Endometrial microvascular endothelial cells (primary cell): Measurements from ENCODE around the gene SH2D4B. TPM values are rescaled to one million over a fixed set of nuclear protein-coding genes. Genes with fewer than 3 reads are reported as not detected.
"Not testable (repeated sequence)": the region's sequence is repeated elsewhere in the genome, so short reads cannot be mapped to it uniquely, and the experiment has no call there.

Experiments
- in situ Hi-C: cut with HindIII; loops from 2 replicates; pipeline ENCODE4 v1.10.0; 2017; ENCODE audit warnings: low sequenced_read_pairs, low pct_unique_long_range_greater_than_20kb; ENCODE audit errors: inconsistent ontology term
- total RNA-seq: library from RNA; depleted of rRNA; stranded (reverse); fragments of >200 nt; gene quantifications from one replicate; pipeline ENCODE4 v1.2.3, GENCODE V29; 2015; ENCODE audit errors: inconsistent ontology term

SH2D4B gene
- total RNA-seq, 1 donor from 2014 or later = not detected

DNA sequence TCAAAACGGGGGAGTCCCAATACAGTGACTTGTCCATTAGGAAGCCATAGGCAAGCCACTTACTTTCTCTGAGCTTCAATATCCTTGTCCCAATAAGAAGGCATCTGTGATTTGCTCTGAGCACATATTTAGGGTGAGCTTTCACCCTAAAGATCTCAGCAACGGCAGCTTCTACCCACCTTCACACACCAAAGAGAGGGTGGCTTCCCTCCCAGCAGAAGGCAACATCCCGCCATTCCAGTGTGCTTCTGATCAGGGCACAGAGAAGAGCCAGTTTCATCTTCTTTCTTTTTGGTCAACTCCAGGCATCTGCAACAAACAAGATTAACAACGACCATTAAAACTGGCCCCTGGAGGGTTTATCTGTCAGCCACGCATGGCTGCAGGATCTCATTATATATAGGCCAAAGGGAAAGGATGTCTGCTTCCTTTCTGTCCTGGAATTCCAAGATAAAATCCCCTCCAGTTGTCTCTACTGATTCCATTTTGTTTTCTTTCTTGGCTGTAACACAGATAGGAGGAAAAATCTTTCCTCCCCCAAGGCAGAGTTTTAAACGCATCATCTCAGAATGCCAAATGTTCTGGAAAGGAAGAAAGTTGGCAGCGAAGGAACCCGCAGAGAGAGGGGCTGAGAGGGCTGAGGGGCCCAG, 491 bp upstream of the SH2D4B start:
- in situ Hi-C loops = no loop called here

DNA sequence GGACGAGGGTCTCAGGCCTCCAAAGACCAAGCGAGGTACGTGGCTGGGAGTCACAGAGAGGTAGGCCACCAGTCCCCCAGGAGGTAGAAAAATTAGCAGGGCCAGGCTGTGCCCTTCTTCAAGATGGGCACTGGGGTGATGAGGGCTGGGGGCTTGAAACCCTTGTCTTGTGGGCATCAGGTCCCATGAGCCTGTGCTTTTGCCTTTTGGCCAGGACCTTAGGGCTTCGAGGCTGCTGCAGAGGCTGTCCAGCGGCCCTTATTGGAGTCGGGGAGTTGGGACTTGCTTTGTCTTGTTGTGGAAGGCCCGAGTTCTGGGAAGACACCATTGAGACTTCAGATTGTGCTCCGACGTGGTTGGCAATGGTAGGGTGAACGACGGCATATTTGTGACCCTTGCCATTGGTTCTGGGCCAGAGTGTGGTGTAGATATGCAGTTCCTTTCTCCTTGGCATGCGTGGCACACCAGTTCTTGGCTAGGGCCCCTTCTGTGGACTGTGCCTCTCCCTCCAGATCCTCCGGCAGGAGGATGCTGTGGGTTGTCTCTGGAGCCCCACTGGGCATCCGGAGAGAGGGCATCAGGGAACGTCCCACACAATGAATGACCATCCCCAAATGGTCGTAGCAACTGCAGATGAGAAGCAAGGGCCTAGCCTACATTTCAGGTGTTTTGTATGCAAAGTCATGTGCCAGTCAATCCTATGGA, 931 bp downstream of the SH2D4B start:
- in situ Hi-C loops = no loop called here

DNA sequence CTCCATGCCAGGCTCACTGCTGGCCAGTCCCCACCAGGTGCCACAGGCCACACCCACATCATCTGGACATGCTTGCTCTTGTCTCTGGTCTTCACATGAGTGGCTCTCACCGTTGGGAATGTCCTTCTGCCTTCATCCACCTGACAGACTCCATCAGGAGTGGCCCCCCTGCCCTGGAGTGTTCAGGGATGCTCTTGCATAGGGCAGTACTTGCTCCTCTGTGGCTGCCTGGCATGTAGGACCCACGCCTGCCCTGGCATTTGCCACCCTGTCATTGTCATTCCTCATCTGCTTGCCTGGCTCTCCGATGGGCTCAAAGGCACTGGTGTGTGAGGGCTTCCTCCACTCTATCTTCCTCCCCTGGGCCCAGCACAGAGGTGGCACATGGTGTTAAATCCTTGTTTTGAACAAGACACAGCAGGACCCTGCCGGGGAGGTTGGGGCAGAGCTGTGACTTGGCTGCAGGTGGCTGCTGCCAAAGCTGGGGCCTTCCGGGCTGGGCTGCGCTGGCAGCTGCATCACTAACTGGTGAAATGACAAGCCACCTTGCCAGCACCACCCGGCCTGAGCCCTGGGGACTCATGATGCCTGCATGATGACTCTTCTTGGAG, 1.8 kb downstream of the SH2D4B start:
- in situ Hi-C loops = no loop called here

DNA sequence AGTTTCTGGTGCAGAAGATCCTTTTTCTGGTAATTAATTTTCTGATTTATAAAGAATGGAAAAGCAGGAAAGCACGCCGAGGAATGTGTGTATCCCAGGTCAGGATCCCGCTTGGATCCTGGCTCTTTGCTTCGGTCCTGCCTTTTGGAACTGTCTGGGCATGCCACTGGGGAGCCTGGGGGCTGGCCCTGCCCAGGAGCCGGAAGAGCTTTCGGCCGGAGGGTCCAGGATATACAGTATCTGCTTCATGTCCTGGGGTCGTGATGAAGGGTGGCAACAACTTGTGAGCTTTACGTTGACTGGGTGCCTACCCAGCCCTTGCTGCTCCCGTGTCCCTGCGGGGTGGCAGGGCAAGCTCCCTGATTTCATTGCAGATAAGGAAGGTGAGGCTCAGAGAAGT, 2.4 kb downstream of the SH2D4B start:
- in situ Hi-C loops = no loop called here

DNA sequence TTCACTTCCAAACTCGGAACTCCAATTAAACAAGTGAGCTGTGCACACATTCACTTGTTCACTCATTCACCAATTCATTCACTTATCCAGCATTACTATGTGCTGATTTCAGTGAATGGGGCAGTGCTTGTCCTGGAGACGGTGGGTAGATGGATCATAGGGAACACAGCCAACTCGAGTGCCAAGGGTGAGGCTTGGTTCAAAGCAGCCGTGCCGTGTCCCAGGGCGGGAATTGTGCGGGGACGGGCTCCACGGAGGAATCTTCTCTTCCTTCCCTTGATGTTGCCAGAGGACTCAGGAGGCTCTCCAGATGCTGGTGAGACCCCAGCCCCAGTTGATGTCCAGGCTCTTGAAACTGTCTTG, 2.9 kb downstream of the SH2D4B start:
- in situ Hi-C loops = no loop called here

DNA sequence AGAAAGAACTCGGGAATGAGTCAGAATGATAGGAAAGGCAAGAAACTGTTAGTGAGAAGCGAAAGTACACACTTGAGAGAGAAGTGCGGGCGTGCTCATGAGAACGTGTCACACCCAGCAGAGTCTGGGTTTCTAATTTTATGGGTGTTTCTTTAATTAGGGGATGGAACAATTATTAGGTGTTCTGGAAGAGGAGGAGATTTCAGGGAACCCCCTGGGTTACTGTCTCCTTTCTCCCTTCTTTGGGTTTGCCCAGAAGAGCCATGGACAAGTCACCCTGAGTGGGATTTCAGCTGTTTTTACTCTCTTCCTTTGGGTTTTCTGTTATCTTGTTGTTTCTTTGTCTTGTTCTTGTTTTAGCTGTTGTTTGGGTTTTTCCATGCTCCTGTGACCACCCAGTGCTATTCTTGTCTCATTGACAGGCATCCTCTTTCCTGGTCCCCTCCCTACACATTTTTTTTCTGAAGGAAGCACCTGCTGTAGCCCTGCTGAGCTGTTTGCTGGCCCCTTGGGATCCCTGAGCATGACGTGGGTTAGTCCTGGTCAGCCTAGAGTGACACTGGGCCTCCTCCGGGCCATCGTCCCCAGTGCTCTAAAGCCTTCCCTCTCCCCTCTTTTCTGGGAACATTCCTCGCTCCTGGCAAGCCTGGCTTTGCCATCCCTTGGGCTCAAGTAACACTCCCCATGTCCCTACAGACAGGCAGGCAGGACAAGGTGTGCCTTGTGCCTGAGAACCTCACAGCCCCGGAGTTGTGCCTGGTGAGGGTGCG, 3.5 kb downstream of the SH2D4B start:
- in situ Hi-C loops = no loop called here

DNA sequence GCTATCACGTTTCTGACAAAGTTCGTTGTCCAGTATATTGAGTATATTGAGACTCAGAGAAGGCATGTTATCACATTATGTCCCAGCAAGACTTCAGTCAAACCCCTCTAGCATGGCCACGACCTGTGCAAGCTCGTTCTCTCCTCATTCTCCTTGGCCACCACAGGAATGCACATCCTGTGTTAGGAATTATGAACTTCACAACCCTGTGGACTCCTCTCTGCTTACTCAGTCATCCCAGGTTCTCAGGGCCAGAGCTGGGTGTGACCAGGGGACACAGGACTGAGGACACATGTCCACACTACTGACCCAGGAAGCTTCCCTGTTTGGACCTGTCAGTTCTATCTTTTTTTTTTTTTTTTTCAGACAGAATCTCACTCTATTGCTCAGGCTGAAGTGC, 4.4 kb downstream of the SH2D4B start:
- in situ Hi-C loops = no loop called here

DNA sequence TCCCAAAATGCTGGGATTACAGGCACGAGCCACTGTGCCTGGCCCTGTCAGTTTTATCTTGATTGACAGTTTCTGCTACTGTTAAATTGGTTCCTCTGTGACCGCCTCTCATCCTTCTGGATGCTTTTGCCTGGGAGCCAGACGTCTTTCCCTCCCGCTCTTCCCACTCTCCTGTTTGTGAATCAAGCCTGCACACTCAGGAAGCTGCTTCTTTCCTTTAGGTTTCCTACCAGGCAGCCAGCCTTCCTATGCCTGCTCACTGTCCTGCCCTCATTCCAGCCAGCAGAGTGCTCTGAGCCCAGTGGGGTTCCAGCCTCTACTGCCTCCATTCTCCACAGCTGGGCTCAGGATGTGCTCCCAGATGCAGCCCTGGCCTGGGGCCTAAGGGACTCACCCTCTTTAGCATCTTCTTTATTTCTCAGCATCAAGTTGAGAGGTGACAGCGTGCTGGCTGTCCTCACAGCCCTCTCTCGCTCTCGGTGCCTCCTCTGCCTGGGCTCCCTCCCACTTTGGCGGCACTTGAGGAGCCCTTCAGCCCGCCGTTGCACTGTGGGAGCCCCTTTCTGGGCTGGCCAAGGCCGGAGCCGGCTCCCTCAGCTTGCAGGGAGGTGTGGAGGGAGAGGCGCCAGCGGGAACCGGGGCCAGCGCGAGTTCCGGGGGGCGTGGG, 5.1 kb downstream of the SH2D4B start:
- in situ Hi-C loops = no loop called here

DNA sequence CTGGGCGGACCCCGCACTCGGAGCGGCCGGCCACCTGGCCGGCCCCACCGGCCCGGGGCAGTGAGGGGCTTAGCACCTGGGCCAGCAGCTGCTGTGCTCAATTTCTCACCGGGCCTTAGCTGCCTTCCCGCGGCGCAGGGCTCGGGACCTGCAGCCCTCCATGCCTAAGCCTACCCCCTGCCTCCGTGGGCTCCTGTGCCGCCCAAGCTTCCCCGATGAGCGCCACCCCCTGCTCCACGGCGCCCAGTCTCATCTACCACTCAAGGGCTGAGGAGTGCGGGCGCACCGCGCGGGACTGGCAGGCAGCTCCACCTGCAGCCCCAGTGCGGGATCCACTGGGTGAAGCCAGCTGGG, 5.6 kb downstream of the SH2D4B start:
- in situ Hi-C loops = not testable (repeated sequence)

DNA sequence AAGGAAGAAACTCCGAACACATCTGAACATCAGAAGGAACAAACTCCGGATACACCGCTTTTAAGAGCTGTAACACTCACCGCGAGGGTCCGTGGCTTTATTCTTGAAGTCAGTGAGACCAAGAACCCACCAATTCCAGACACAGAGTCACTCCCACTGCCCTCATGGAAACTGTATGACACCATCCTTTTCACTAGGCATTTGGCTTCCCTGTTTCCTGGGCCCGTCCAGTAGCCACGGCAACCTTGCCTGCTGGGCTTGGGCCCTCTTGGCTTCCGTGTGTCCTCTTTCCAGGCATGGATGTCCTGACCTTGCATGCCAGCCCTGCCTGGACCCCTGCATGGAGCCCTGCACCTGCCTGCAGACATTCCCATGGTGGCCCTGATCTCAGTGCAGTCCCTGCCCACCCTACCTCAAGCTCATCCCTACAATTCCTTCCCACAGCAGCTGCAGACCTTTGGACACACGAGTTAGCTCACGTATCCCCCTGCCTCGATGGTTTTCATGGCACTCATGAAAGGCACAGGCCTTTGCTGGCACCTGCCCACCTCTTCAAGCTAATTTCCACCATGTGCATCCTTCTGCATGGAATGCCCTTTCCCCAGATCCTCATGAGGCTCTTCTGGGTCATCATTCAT, 6.7 kb downstream of the SH2D4B start:
- in situ Hi-C loops = no loop called here

DNA sequence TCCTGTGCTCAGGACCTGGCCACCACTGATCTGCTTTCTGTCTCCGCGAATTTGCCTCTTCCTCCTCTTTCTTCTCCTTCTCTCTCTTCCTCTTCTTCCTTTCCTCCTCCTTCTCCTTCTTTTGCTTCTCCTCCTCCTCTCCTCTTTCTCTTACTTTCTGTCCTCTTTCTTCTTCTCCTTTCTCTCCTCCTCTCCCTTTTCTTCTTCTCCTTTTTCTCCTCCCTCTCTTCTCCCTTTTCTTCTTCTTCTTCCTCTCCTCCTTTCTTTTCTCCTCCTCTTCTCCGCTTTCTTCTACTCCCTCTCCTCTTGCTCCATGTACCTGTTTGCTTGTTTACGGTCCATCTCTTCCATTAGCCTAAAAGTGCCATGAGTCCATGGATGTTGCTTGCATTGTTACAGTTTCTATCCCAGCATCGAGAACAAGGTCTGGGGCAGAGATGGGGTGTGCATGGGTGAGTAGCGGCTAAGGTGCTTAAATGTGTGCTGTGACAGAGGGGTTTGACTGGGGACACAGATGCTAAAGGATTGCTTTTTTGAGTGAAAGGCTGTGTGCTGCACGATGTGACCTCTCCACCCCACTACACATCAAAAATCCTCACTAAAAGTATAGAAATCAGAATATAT, 7.7 kb downstream of the SH2D4B start:
- in situ Hi-C loops = no loop called here

DNA sequence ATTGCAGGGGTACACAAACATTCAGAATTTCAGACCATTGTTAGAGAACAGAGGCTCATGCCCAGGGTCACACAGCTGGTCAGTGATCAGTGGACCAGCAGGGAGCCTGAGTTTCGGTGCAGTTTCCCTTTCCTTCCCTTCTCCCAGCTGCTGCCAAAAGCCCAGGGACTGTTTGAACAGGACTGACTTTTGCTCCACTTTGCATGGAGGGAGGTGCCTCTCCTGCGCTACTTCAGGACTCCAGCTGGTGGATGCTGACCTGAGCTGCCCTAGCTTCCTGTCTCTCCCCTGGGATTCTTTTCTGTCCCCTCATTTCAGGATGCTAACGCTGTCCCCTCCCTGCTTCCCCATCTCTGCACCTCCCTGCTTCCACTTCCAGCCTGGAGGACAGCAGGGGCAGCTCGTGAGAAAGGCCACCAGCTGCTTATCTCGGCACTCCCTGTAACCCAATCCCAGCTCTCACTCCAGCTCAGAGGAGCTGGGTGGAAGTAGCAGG, 14.5 kb downstream of the SH2D4B start:
- in situ Hi-C loops = no loop called here

DNA sequence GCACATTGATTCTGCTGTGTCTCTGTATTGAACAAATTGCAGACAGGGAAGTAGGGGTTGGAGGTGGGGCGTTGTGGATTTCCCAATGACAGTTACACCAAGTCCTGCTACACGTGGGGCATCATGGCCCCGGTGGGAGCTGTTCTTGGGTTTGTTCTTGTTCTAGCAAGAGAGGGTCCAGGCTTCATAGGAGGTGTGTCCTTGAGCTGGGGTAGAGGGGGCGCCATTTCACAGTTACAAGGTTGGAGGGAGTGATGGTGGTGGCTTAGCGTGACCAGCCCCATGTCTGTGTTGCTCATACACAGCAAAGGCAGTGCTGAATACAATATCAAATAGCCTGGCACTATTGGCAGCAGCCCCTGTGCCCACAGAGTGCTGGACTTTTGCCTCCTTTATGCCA, 15.7 kb downstream of the SH2D4B start:
- in situ Hi-C loops = no loop called here

DNA sequence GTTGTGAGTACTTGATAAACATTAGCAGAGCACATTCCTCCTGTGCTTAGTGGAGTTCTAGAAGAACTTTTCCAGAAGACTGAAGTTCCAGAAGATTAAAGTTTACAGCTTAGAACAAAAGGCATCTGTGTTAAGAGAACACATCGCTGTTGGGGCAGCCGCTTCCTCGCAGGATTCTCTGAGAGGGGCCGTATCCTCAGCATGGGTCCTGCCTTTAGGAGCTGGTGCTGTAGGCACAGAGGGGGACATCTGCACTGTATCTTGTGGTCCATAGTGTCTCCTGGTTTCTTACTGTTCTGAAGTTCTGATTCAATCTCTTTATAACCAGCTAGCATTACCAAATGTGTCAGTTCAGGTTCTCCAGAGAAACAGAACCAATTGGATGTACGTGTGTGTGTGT, 16.3 kb downstream of the SH2D4B start:
- in situ Hi-C loops = no loop called here

DNA sequence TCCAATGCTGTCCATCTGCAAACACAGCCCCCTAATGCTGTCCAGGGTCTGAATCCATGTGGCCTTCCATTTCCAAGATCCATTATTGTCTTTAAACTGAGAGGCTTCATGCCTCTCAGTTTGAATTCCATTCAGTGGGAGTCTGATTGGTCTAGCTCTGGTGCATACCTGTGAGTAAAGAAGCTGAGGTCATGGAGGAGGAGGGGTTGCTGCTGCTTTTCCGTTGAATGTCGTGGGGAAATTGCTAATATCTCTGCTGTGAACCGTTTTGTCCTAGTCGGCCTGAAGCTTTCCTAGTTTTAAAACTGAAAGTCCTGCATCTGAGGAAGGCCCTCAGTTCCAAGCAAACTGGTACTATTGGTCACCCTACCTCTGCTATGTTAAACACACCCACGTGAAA, 17.7 kb downstream of the SH2D4B start:
- in situ Hi-C loops = no loop called here

DNA sequence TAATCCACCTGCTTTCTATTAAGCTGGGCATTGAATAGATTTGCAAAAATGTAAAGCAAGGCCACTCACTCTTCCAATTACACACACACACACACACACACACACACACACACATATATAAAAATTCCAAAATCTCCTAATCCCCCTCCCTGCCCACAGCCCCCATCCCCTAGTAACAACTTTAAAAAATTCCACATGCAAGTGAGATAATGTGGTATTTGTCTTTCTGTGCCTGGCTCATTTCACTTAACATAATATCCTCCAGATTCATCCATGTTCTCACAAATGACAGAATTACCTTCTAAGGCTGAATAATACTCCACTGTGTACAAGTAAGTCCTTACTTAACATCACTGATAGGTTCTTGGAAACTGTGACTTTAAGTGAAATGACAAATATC, 24.2 kb downstream of the SH2D4B start:
- in situ Hi-C loops = no loop called here

DNA sequence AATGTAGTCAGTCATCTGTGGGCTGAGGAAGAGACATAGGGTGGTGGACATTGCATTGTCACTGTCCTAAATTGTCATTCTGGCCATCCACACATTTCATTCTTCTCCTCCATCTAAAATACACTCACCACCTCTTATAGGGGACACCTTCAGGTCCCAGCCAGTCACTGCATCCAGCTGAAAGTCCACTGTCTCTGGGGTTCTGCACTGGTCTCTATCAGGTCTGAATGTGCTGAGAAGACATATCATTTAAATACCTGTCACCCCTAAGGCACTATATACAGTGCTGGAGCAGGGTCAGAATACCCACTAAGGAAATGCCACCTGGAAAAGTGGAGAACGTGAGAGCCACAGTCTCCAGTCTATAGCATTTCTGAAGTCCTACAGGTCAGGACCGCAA, 29.6 kb downstream of the SH2D4B start:
- in situ Hi-C loops = no loop called here

DNA sequence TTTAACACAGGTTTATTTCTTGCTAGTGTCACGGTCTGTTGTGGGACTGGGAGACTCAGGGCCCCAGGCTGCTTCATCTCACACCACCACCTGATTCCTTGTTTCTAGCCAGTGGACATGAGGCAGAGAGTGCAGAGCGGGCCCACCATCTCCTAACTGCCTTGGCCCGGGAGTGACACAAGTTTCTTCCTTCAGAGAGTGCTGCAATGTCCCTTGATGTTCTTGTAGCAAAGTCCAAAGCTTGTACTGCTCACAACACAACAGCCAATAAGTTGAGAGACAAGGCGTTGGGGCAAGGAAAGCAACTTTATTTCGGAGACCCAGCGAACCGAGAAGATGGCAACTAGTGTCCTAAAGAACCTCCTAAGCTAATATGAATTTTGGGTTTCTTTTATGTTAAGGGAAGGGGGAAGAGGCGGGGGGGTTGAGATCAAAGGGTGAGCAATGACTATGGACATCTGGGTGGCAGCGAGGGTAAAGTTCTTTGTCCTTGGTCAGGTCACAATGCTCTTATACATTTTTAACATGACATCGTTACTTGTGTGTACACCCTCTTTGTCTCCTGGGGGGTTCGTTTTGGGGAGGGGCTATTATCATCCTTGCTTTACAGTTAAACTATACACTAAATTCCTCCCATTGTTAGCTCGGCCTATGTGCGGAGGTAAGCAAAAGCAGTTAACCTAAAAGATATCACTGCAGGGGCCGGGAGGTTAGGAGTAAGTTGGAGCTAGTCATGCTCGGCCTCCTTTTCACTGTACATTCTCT, 31.6 kb downstream of the SH2D4B start:
- in situ Hi-C loops = no loop called here
